ENCODE data around the gene CARD10.

The CARD10 gene

DNA sequence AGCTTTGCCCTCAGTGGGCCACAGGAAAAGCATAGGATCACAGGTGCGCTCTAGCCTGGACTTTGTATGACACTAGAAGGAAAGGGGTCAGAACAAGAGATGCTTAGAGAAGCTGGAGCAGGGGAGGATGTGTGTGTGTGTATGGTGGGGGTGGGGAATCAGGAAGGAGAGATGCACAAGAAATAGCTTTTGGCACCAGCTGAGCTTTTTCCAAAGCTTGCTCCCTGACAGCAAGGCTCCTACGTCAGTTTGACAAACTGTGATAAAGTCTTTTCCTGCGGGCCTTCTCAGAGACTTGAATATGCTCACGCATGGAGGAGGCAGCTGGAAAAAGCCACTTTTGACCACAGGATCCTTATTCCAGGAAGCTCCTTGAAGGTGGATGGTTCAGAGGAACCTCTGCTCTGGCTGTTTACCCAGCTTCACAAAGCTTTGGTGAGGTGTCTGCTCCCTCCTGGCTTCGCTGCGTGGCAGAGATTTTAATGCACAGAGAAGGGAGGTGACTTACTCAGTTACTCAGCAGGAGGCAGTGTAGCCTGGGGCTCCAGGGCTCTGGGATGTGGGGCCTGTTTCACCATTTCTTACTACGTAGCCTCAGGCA lies 45.0 kb upstream of the CARD10 start:
- no peak for DNase-seq (ENCODE audit: low read depth)
- no peak overlapping the region for H3K4me3 ChIP-seq (ENCODE audit: low read depth, low read length)
- no peak for TF ChIP-seq CTCF (IDR thresholded peaks at IDR 0.05; ENCODE audit: low read depth, low read length, missing control alignments)

- no peak overlapping the region for H3K4me3 ChIP-seq (ENCODE audit: low read depth, low read length)
- TF ChIP-seq CTCF (IDR thresholded peaks at IDR 0.05; ENCODE audit: low read depth, low read length, missing control alignments) = no peak
- DNase-seq (ENCODE audit: low read depth) = no peak
Measured at GRCh38 chr22:37563153-37564081, 44.2 kb upstream of the CARD10 start.

- no peak overlapping the region for H3K4me3 ChIP-seq (ENCODE audit: low read depth, low read length)
Measured at GRCh38 chr22:37562049-37562875, 43.0 kb upstream of the CARD10 start.

DNA sequence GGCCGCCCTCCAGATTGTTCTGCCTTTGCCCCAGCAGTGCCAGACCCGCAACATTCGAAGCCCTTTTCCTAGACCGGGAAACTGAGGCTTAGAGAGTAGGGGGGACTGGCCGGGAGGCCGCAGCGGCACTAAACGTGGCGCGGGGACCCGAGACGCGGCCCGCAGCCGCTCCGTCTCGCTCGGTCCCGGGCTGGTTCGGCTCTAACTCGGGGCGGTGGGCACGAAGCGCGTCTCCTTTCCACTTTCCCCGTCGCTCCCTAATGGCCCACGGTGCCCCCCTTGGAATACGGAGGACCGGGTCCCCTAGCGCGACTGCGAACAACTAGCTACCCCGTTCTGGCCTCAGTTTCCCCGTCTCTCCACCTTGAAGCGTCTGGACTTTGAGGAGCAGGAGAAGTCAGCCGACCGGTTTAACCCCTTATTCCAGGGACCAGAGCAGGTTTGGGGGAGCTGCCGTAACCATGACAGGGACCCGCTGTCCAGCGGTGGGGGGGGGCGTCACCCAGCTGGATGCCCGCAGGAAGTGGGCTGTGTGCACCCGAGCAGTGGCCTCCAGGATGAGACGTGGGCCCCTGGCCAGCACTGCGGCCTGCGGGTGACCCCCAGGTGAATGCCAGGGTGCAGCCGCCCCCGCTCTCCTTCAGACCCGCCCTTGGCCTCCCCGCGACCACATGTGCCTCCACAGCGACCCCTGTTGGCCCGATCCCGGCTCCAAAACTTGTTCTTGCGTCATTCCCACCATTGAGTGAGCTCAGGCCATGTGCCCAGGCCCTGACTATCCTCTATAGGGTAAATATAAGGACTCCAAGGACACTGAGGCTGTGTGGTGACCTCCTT lies 42.2 kb upstream of the CARD10 start:
- peak; percentile 81 for TF ChIP-seq CTCF (IDR thresholded peaks at IDR 0.05; ENCODE audit: low read depth, low read length, missing control alignments)
- no peak overlapping the region for H3K4me3 ChIP-seq (ENCODE audit: low read depth, low read length)
- DNase-seq (ENCODE audit: low read depth) = no peak

More at GRCh38 chr22:37562049-37562875, 43.0 kb upstream of the CARD10 start:
- DNase-seq (ENCODE audit: low read depth) = no peak
- no peak for TF ChIP-seq CTCF (IDR thresholded peaks at IDR 0.05; ENCODE audit: low read depth, low read length, missing control alignments)

GRCh38 chr22:37560608-37561211 lies 41.5 kb upstream of the CARD10 start:
- DNase-seq (ENCODE audit: low read depth) = no peak
- H3K4me3 ChIP-seq (ENCODE audit: low read depth, low read length) = no peak overlapping the region
- TF ChIP-seq CTCF (IDR thresholded peaks at IDR 0.05; ENCODE audit: low read depth, low read length, missing control alignments) = no peak
